ENCODE measurements around the gene PHKG2. TPM values are rescaled to one million over a fixed set of nuclear protein-coding genes. Genes with fewer than 3 reads are reported as not detected.

The PHKG2 gene
- total RNA-seq, 2 experiments from 2014 or later: 24.1 to 27.9 TPM

DNA sequence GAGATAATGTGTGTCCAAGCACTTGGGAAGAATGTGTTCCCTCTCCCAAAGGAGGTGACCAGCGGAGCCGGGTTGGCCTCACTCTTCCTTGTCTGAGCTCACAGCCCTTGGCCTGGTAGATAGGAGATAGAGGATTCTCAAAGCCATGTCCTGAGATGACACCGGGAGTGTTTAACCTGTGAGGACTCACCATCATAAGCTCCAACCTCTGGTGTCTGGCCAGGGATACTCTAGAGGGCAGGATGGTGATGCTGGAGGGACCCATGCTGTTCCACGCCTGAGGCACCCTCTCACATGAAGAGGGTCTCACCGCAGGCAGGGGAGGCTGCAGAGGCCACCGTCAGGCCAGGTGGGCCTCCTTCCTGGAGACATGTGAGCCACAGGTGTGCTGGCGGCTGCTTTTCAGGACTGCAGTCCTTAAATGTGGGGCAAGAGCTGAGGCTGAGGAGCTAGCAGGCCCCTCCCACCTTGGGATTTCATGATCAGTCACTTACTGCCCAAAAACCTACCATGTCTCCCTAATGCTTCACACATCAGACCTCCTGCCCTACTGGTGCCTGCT lies 45.4 kb downstream of the PHKG2 start:
- no peak overlapping the region for H3K27ac Mint-ChIP-seq
- no peaks in the 10 kb centered on the region for H3K4me1 Mint-ChIP-seq (ENCODE audit: low read depth)
- no peak overlapping the region for H3K4me3 Mint-ChIP-seq
- POLR2A ChIA-PET: no interaction called here
- no peaks in the 10 kb centered on the region for H3K36me3 Mint-ChIP-seq
- no peaks in the 10 kb centered on the region for H3K27me3 Mint-ChIP-seq
- intact Hi-C loops (cut with micrococcal nuclease): no loop called here
- no peak for DNase-seq
- H3K9me3 Mint-ChIP-seq: no peaks in the 10 kb centered on the region
- CTCF ChIA-PET: interaction anchor here (0.6 to 0.8 kb wide), 2 partner anchors 23 to 51 kb away, joined by 3 read pairs; no protein-coding TSS in a partner anchor

DNA sequence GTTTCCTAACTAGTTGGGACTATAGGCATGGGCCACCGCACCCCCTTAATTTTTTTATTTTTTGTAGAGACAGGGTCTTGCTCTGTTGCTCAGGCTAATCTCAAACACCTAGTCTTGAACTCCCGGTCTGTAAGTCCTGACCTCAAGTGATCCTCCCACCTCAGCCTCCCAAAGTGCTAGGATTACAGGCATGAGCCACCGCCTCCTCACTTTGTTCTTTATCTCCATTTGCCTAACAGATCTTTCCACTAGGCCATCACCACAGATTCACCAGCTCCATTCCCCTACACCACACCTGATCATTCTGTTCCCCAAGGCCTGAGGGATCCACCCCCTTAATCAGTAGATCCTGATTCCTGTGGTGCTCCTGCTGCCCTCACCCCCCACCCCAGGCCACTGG lies 46.4 kb downstream of the PHKG2 start:
- DNase-seq: no peak
- intact Hi-C loops (cut with micrococcal nuclease): no loop called here
- no peak overlapping the region for H3K27ac Mint-ChIP-seq
- no peaks in the 10 kb centered on the region for H3K36me3 Mint-ChIP-seq
- no peaks in the 10 kb centered on the region for H3K9me3 Mint-ChIP-seq
- no peaks in the 10 kb centered on the region for H3K27me3 Mint-ChIP-seq
- ChIA-PET CTCF (interaction anchor here (3.3 kb wide), 1 partner anchor 19 kb away, joined by 9 read pairs; no protein-coding TSS in a partner anchor), POLR2A (no interaction called here)
- no peaks in the 10 kb centered on the region for H3K4me1 Mint-ChIP-seq (ENCODE audit: low read depth)
- no peak overlapping the region for H3K4me3 Mint-ChIP-seq

DNA sequence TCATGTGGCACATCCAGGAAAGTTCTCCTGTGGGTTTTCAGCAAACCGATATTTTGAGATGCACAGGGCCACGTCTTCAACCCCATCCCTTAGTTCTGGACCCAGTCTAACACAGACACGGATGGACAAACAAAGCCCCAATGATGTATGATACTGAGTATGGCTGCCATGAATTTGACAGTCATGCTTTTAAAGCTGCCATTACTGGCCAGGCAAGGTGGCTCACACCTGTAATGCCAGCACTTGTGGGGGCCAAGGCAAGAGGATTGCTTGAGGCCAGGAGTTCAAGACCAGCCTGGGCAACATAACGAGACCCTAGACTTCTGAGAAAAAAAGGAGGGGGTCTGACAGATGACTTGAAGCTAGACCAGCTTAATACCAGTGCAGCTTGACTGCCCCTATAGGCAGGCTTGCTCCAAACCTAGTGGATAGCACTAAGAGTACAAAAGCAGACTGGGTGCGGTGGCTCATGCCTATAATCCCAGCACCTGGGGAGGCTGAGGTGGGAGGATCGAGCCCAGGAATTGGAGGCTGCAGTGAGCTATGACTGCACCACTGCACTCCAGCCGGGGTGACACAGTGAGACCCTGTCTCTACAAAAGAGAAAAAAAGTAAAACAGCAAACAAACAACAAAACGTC lies 49.6 kb downstream of the PHKG2 start:
- intact Hi-C loops (cut with micrococcal nuclease): no loop called here
- Mint-ChIP-seq H3K27me3 (no peaks in the 10 kb centered on the region), H3K36me3 (no peaks in the 10 kb centered on the region), H3K4me3 (no peak overlapping the region), H3K27ac (no peak overlapping the region), H3K4me1 (ENCODE audit: low read depth) (no peaks in the 10 kb centered on the region), H3K9me3 (no peaks in the 10 kb centered on the region)
- DNase-seq: no peak
- CTCF ChIA-PET: interaction anchor here (0.8 to 3.3 kb wide), 3 partner anchors 16 to 105 kb away, joined by 3 to 9 read pairs (median 5); no protein-coding TSS in a partner anchor
- POLR2A ChIA-PET: no interaction called here

Other genes with a start within 250 kb of the PHKG2 start
- 10 to 100 TPM; 14.2 to 14.3 TPM for gene ZNF768, start 221.9 kb upstream of the PHKG2 start, total RNA-seq
- gene ZNF747, start 213.6 kb upstream of the PHKG2 start, total RNA-seq: 1 to 10 TPM; 7.2 to 7.6 TPM
- 10 to 100 TPM; 13.7 to 14.2 TPM for gene ZNF764, start 190.1 kb upstream of the PHKG2 start, total RNA-seq
- gene ZNF688, start 176.7 kb upstream of the PHKG2 start, total RNA-seq: 1 to 10 TPM; 9.2 to 9.3 TPM
- 10 to 100 TPM; 14.0 to 15.0 TPM for gene ZNF785, start 162.7 kb upstream of the PHKG2 start, total RNA-seq
- gene ZNF689, start 138.0 kb upstream of the PHKG2 start, total RNA-seq: 1 to 10 TPM; 8.7 to 9.9 TPM
- gene PRR14, start 97.5 kb upstream of the PHKG2 start, total RNA-seq: 10 to 100 TPM; 73.2 to 83.2 TPM
- gene FBRS, start 90.0 kb upstream of the PHKG2 start, total RNA-seq: 10 to 100 TPM; 91.8 to 95.6 TPM
- 10 to 100 TPM; 48.4 to 54.0 TPM for gene SRCAP, start 49.3 kb upstream of the PHKG2 start, total RNA-seq
- gene CFAP119, start 13.6 kb downstream of the PHKG2 start, total RNA-seq: 1 to 10 TPM; 3.8 to 4.9 TPM
- gene RNF40, start 13.9 kb downstream of the PHKG2 start, total RNA-seq: 10 to 100 TPM; 70.9 to 72.8 TPM
- gene ZNF629, start 38.8 kb downstream of the PHKG2 start, total RNA-seq: 1 to 10 TPM; 2.9 to 3.1 TPM
- gene BCL7C, start 145.7 kb downstream of the PHKG2 start, total RNA-seq: 10 to 100 TPM; 25.6 to 25.7 TPM
- gene CTF1, start 148.2 kb downstream of the PHKG2 start, total RNA-seq: under 1 TPM; 0.22 to 0.43 TPM
- 10 to 100 TPM; 21.0 to 22.2 TPM for gene FBXL19, start 175.1 kb downstream of the PHKG2 start, total RNA-seq
- gene ORAI3, start 200.6 kb downstream of the PHKG2 start, total RNA-seq: 1 to 10 TPM; 9.6 to 9.7 TPM
- gene SETD1A, start 209.3 kb downstream of the PHKG2 start, total RNA-seq: 10 to 100 TPM; 16.4 to 17.4 TPM
- gene HSD3B7, start 236.8 kb downstream of the PHKG2 start, total RNA-seq: 1 to 10 TPM; 2.2 TPM